Pancreas (tissue), 10 donors: ENCODE measurements around the gene EFCAB8. TPM values are rescaled to one million over a fixed set of nuclear protein-coding genes. Genes with fewer than 3 reads are reported as not detected.

Source experiments
- ATAC-seq, 4 donors: fragments of 200-7000 bp; cut with Tn5 transposase; one replicate each; pipeline versions ENCODE4 v1.8.0 to v1.9.1; 2020; ENCODE audit warnings: mild to moderate bottlenecking in 4 of 4, moderate library complexity in 4 of 4
- DNase-seq, 6 donors: peaks; one replicate each; pipeline ENCODE4 v3.0.0-alpha.2; 2020
- FAIRE-seq: peaks from 2 replicates; lab custom pipeline; 2012; peaks lifted over from hg19 to GRCh38; lab: Jason Lieb, UNC
- H3K27ac ChIP-seq, 4 donors: fragments of 200-600 bp; sonication (generic); 1 replicate in 3 of 4; 2 replicates in 1 of 4; pipeline versions ENCODE4 v1.5.0 to v1.8.0; 2020
- H3K27me3 ChIP-seq, 4 donors: fragments of 200-600 bp; one replicate each; pipeline ENCODE4 v1.8.0; 2021
- H3K36me3 ChIP-seq, 3 donors: fragments of 200-600 bp; sonication (generic) in 1 of 3; one replicate each; pipeline versions ENCODE4 v1.5.0 to v1.8.0; 2020 to 2021
- H3K4me1 ChIP-seq, 3 donors: fragments of 200-600 bp; one replicate each; pipeline ENCODE4 v1.8.0; 2021
- H3K4me3 ChIP-seq, 4 donors: fragments of 200-600 bp; sonication (generic) in 2 of 4; one replicate each; pipeline versions ENCODE4 v1.5.0 to v1.8.0; 2020 to 2021
- H3K9me3 ChIP-seq, 4 donors: fragments of 200-600 bp; one replicate each; pipeline ENCODE4 v1.8.0; 2021
- CTCF ChIP-seq, 4 donors: fragments of 200-600 bp; sonication (generic) in 3 of 4; IDR thresholded peaks; one replicate each; pipeline versions ENCODE4 v1.5.0 to v1.8.0; 2021; ENCODE audit warnings: antibody characterized with exemption in 4 of 4
- WGBS, 2 donors: extraction: QIAGEN DNeasy Blood & Tissue Kit; methylation state at CpG; one replicate each; pipeline ENCODE4 v1.1.7; 2013; 5-methylcytosine and 5-hydroxymethylcytosine counted together
- intact Hi-C, 3 donors: fragments of 100-400 bp; cut with DNase I; formaldehyde crosslinking; loops; one replicate each; pipeline versions ENCODE4 v1.11.1 to v1.14.2; 2022
- polyA plus RNA-seq, 2 donors: library from polyadenylated mRNA; stranded (reverse); fragments of 200-250 nt; gene quantifications; one replicate each; pipeline ENCODE4 v1.2.3, GENCODE V29; 2013
- total RNA-seq, 6 donors: library from RNA; stranded (reverse); fragmentation: NEBNext Ultra II Directional in 4 of 6; extraction: Animal tissue kit (Norgen Biotek cat#: 25700) in 4 of 6; gene quantifications; one replicate each; pipeline versions ENCODE4 v1.2.1 to v1.2.4, GENCODE V29; 2021 to 2023
- donor health status: healthy with polysubstance abuse.
- donor health status: DM: no; HTN: no; CAD: no; lungs with moderate emphysema.
- donor health status: DM: no; HTN: no; CAD: no.
- donor health status: control.
- donor health status: control.
- donor health status: Bipolar disorder and iron deficiency.
- donor health status: DM: yes; HTN: yes; CAD: no.
- donor health status: DM: no; HTN: no; CAD: no.
- donor health status: DM: no; HTN: no; CAD: no.
- donor health status: DM: yes; HTN: yes; CAD: no.

The EFCAB8 gene
- total and polyA plus RNA-seq, 8 donors, result 0.12 to 0.35 (median 0.19) TPM; not detected in 1

DNA sequence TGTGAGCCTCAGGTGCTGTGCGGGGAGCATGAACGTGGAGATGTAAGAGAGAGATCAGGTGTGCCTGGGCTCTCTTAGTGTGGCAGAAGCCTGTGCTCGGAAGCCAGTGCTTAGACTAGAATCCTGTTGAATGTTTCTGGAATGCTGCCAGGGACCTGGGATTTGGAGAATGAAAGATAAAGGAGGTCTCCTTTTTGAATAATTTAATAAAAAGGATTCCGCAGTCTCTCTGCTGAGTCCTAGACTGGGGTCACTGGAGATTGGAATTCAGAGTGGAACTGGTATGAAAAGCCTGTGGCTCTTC lies 18.8 kb upstream of the EFCAB8 start:
- DNase-seq, result no peak
- Histone ChIP-seq H3K27me3 (no peaks in the 10 kb centered on the region), H3K9me3 (no peaks in the 10 kb centered on the region), H3K4me1 (peaks cover 0 to 5% (median 0%) of the 10 kb centered on the region in 3 donors), H3K4me3 (no peak overlapping the region), H3K27ac (peak overlapping the region in 1 of 4 donors; percentile 17), H3K36me3 (peaks cover 0 to 28% (median 10%) of the 10 kb centered on the region in 3 donors)
- 72 to 75% methylated on average over 4 of the region's 4 CpGs for WGBS, 2 donors
- TF ChIP-seq CTCF (IDR thresholded peaks at IDR 0.05), result no peak
- no peak for FAIRE-seq
- peak in 2 of 4 donors; percentile 41 to 43 for ATAC-seq
- intact Hi-C loops, result no loop called here

- DNase-seq, result no peak
- H3K27me3 ChIP-seq, result no peaks in the 10 kb centered on the region
- ATAC-seq, result no peak
- H3K9me3 ChIP-seq, result no peaks in the 10 kb centered on the region
- H3K36me3 ChIP-seq, result peaks cover 0 to 28% (median 10%) of the 10 kb centered on the region in 3 donors
- no peak overlapping the region for H3K27ac ChIP-seq
- peaks cover 0 to 5% (median 0%) of the 10 kb centered on the region in 3 donors for H3K4me1 ChIP-seq
- no peak overlapping the region for H3K4me3 ChIP-seq
- intact Hi-C loops, result no loop called here
- 85 to 87% methylated on average over 8 to 9 of the region's 9 CpGs for WGBS, 2 donors
- no peak for TF ChIP-seq CTCF (IDR thresholded peaks at IDR 0.05)
- FAIRE-seq, result no peak
Observed at GRCh38 chr20:32841174-32841573, 17.5 kb upstream of the EFCAB8 start.

GRCh38 chr20:32841632-32842031 lies 17.1 kb upstream of the EFCAB8 start:
- H3K4me3 ChIP-seq, result no peak overlapping the region
- peaks cover 0 to 28% (median 10%) of the 10 kb centered on the region in 3 donors for H3K36me3 ChIP-seq
- TF ChIP-seq CTCF (IDR thresholded peaks at IDR 0.05), result no peak
- no peak overlapping the region for H3K27ac ChIP-seq
- no peaks in the 10 kb centered on the region for H3K27me3 ChIP-seq
- ATAC-seq (no peak), FAIRE-seq (no peak), DNase-seq (no peak)
- H3K4me1 ChIP-seq, result peaks cover 0 to 5% (median 0%) of the 10 kb centered on the region in 3 donors
- WGBS, 2 donors, result 80 to 86% methylated on average over 2 of the region's 2 CpGs
- intact Hi-C loops, result no loop called here
- H3K9me3 ChIP-seq, result no peaks in the 10 kb centered on the region

GRCh38 chr20:32842688-32843524 lies 15.8 kb upstream of the EFCAB8 start:
- Histone ChIP-seq H3K9me3 (no peaks in the 10 kb centered on the region), H3K27ac (peak overlapping the region in 1 of 4 donors; percentile 17), H3K36me3 (peaks cover 0 to 28% (median 15%) of the 10 kb centered on the region in 3 donors), H3K4me1 (peaks cover 0 to 5% (median 0%) of the 10 kb centered on the region in 3 donors), H3K27me3 (no peaks in the 10 kb centered on the region), H3K4me3 (no peak overlapping the region)
- intact Hi-C loops, result no loop called here
- peak; percentile 74 to 90 (median 80) for ATAC-seq
- DNase-seq, result peak in 1 of 6 donors; percentile 38
- FAIRE-seq, result no peak
- TF ChIP-seq CTCF (IDR thresholded peaks at IDR 0.05), result no peak
- WGBS, 2 donors, result 52 to 53% methylated on average over 8 of the region's 8 CpGs

- ATAC-seq, result no peak
- Histone ChIP-seq H3K27me3 (no peaks in the 10 kb centered on the region), H3K27ac (no peak overlapping the region), H3K4me3 (no peak overlapping the region), H3K9me3 (no peaks in the 10 kb centered on the region), H3K36me3 (peaks cover 0 to 27% (median 14%) of the 10 kb centered on the region in 3 donors), H3K4me1 (peaks cover 0 to 5% (median 0%) of the 10 kb centered on the region in 3 donors)
- FAIRE-seq, result no peak
- 76 to 86% methylated on average over 2 of the region's 2 CpGs for WGBS, 2 donors
- no peak for DNase-seq
- intact Hi-C loops, result no loop called here
- TF ChIP-seq CTCF (IDR thresholded peaks at IDR 0.05), result no peak
Observed at GRCh38 chr20:32845786-32846185, 12.9 kb upstream of the EFCAB8 start.
